ENCODE results near the gene AKIP1.

DNA sequence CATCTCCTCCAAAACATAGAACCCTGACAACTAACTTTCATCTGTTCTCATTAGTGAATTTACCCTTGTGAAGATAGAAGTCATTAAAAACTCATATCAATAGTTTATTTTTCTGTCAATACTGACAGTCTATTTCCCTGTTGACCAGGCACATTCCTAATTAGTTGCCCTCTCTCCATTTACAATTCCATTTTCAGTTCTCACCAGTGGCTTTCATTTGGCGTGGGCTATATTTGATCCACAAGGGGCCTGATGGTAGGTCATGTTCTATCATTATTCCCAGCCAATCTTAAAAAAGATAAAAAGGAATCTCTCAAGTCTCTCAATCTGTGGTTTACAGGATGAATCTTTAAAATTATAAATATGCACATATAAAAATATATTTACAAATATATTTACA, 3.9 kb upstream of the AKIP1 start:
- TF ChIP-seq, protein P1, sequence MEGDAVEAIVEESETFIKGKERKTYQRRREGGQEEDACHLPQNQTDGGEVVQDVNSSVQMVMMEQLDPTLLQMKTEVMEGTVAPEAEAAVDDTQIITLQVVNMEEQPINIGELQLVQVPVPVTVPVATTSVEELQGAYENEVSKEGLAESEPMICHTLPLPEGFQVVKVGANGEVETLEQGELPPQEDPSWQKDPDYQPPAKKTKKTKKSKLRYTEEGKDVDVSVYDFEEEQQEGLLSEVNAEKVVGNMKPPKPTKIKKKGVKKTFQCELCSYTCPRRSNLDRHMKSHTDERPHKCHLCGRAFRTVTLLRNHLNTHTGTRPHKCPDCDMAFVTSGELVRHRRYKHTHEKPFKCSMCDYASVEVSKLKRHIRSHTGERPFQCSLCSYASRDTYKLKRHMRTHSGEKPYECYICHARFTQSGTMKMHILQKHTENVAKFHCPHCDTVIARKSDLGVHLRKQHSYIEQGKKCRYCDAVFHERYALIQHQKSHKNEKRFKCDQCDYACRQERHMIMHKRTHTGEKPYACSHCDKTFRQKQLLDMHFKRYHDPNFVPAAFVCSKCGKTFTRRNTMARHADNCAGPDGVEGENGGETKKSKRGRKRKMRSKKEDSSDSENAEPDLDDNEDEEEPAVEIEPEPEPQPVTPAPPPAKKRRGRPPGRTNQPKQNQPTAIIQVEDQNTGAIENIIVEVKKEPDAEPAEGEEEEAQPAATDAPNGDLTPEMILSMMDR (IDR thresholded peaks at IDR 0.05; ENCODE audit: borderline replicate concordance, extremely low read depth, low read length, poor library complexity, severe bottlenecking): no peak
- no peak for TF ChIP-seq EZH2 (IDR thresholded peaks at IDR 0.05; ENCODE audit: borderline replicate concordance, low read depth, low read length, severe bottlenecking)

Data from DND-41 (cell line).